Measurements from ENCODE around the gene GORASP2. TPM values are rescaled to one million over a fixed set of nuclear protein-coding genes. Genes with fewer than 3 reads are reported as not detected.

GORASP2 gene
- total RNA-seq, 1 donor from 2014 or later, result 61.5 TPM

DNA sequence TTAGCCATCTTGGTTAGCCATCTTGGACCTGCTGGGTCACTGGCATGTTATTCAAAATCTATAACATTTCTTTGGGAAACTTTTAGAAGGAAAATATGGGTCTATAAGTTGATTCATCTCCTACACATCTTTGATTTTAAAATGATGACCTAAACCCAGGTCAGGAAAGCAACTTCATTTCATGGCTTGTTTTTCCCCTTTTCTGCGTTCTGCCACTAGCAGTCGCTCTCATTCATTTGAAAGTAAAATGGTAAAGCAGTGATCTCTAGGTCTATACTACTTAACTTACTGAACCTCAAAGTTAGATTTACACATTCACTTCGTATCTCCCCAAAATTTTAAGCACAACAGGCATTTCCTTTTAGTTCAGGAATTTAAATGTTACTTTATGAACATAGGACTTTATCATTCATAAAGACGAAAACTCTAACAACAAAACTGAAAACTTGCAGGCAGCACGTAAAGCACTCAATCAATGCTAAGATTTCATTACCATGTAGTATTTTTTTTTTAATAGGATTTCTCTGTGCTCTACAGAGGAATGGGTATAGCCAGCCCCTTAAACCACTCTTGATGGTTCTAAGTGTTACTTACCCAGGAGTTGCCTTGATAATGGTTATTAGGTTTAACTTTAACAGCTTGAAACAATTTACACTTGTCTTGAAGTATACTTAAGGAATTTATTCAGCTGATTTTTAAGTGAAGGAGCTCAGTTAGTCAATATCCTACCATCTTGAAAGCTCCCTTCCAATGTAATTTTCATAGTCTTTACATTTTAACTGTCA is 62.5 kb downstream of the GORASP2 start:
- Histone ChIP-seq H3K9me3 (replicated peaks) (no peaks in the 10 kb centered on the region), H3K4me1 (no peaks in the 10 kb centered on the region), H3K27ac (replicated peaks) (no peak overlapping the region), H3K27me3 (ENCODE audit: low read depth) (no peaks in the 10 kb centered on the region), H3K4me3 (no peak overlapping the region), H3K36me3 (peaks cover 48% of the 10 kb centered on the region)
- DNase-seq, result no peak
- TF ChIP-seq, protein P1, sequence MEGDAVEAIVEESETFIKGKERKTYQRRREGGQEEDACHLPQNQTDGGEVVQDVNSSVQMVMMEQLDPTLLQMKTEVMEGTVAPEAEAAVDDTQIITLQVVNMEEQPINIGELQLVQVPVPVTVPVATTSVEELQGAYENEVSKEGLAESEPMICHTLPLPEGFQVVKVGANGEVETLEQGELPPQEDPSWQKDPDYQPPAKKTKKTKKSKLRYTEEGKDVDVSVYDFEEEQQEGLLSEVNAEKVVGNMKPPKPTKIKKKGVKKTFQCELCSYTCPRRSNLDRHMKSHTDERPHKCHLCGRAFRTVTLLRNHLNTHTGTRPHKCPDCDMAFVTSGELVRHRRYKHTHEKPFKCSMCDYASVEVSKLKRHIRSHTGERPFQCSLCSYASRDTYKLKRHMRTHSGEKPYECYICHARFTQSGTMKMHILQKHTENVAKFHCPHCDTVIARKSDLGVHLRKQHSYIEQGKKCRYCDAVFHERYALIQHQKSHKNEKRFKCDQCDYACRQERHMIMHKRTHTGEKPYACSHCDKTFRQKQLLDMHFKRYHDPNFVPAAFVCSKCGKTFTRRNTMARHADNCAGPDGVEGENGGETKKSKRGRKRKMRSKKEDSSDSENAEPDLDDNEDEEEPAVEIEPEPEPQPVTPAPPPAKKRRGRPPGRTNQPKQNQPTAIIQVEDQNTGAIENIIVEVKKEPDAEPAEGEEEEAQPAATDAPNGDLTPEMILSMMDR (IDR thresholded peaks at IDR 0.05; ENCODE audit: borderline replicate concordance), result no peak
- intact Hi-C loops (cut with micrococcal nuclease), result no loop called here

DNA sequence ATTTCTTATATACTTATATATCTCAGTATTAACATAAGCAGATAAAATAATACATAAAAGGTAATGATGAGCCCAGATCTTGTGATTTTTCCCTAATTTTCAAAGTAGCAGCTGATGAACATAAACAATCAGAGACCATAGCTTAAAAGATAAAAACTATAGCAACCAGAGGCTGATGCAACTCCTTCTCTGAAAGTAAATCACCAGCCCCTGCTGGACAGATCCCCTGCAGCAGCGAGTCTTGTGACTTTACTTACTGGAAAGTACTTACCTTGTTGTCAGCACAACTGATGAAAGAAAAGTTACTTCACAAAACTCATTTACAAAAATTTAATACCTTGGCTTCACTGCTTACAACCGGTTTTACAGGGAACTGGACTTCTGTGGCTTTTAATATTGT is 67.3 kb downstream of the GORASP2 start:
- peaks cover 55% of the 10 kb centered on the region for H3K36me3 ChIP-seq
- TF ChIP-seq, protein P1 (IDR thresholded peaks at IDR 0.05; ENCODE audit: borderline replicate concordance), result no peak
- H3K4me1 ChIP-seq, result no peaks in the 10 kb centered on the region
- DNase-seq, result no peak
- no peaks in the 10 kb centered on the region for H3K27me3 ChIP-seq (ENCODE audit: low read depth)
- intact Hi-C loops (cut with micrococcal nuclease), result no loop called here
- no peak overlapping the region for H3K27ac ChIP-seq (replicated peaks)
- H3K4me3 ChIP-seq, result no peak overlapping the region
- no peaks in the 10 kb centered on the region for H3K9me3 ChIP-seq (replicated peaks)

GRCh38 chr2:170997893-170998597 is 69.0 kb downstream of the GORASP2 start:
- Histone ChIP-seq H3K27me3 (ENCODE audit: low read depth) (no peaks in the 10 kb centered on the region), H3K27ac (replicated peaks) (no peak overlapping the region), H3K9me3 (replicated peaks) (no peaks in the 10 kb centered on the region), H3K4me1 (no peaks in the 10 kb centered on the region), H3K36me3 (peaks cover 49% of the 10 kb centered on the region), H3K4me3 (no peak overlapping the region)
- DNase-seq, result no peak
- TF ChIP-seq, protein P1 (IDR thresholded peaks at IDR 0.05; ENCODE audit: borderline replicate concordance), result no peak
- intact Hi-C loops (cut with micrococcal nuclease), result no loop called here

DNA sequence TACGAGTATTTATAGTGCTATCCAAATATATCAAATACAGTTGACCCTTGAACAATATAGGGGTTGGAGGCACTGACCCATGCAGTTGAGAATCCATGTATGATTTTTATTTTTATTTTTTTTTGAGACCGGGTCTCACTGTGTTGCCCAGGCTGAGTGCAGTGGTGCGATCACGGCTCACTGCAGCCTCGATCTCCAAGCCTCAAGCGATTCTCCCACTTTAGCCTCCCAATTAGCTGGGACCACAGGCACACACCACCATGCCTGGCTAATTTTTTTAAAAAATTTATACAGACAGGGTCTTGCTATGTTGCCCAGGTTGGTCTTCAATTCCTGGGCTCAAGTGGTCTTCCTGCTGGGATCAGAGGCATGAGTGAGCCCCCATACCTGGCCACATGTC is 70.6 kb downstream of the GORASP2 start:
- no peak overlapping the region for H3K4me3 ChIP-seq
- no peak overlapping the region for H3K27ac ChIP-seq (replicated peaks)
- peaks cover 50% of the 10 kb centered on the region for H3K36me3 ChIP-seq
- TF ChIP-seq, protein P1 (IDR thresholded peaks at IDR 0.05; ENCODE audit: borderline replicate concordance), result no peak
- no peaks in the 10 kb centered on the region for H3K4me1 ChIP-seq
- no peak for DNase-seq
- H3K9me3 ChIP-seq (replicated peaks), result no peaks in the 10 kb centered on the region
- H3K27me3 ChIP-seq (ENCODE audit: low read depth), result no peaks in the 10 kb centered on the region
- intact Hi-C loops (cut with micrococcal nuclease), result no loop called here

- H3K9me3 ChIP-seq (replicated peaks), result no peaks in the 10 kb centered on the region
- no peak for DNase-seq
- no peak overlapping the region for H3K27ac ChIP-seq (replicated peaks)
- TF ChIP-seq, protein P1 (IDR thresholded peaks at IDR 0.05; ENCODE audit: borderline replicate concordance), result no peak
- intact Hi-C loops (cut with micrococcal nuclease), result no loop called here
- H3K36me3 ChIP-seq, result peaks cover 57% of the 10 kb centered on the region
- H3K4me1 ChIP-seq, result no peaks in the 10 kb centered on the region
- H3K4me3 ChIP-seq, result no peak overlapping the region
- H3K27me3 ChIP-seq (ENCODE audit: low read depth), result no peaks in the 10 kb centered on the region
These were observed 75.3 kb downstream of the GORASP2 start for GRCh38 chr2:171004363-171004762.

Measured in left ventricle myocardium inferior (tissue), 1 donor.